HEK293 (cell line): ENCODE results near the gene KRT12.

Source experiments
- CTCF ChIA-PET: fragments of 350-600 bp; formaldehyde crosslinking; extraction: SDS; loops from one replicate; lab custom pipeline; 2021; ENCODE audit warnings: antibody characterized with exemption; lab: Yijun Ruan, JAX
- POLR2A ChIA-PET: fragments of 300-600 bp; formaldehyde crosslinking; extraction: SDS; loops from one replicate; lab custom pipeline; 2020; ENCODE audit warnings: antibody characterized with exemption, inconsistent platforms; lab: Yijun Ruan, JAX
- H3K27ac ChIP-seq: fragments of 200-500 bp; sonication (Bioruptor generic); 2 replicates; pipeline ENCODE4 v1.5.1; 2014; ENCODE audit warnings: low read depth, low read length, control low read depth, inconsistent platforms; ENCODE audit errors: extremely low read depth
- H3K36me3 ChIP-seq, 2 experiments: fragments of 200-500 bp in 1 of 2; sonication (Bioruptor generic) in 1 of 2; 1 replicate in 1 of 2; 2 replicates in 1 of 2; pipeline ENCODE4 v1.5.1; 2014 to 2017; ENCODE audit warnings: inconsistent platforms in 2 of 2, low read length in 2 of 2; ENCODE audit not compliant: control insufficient read depth in 2 of 2, insufficient read depth in 1 of 2
- H3K4me1 ChIP-seq: fragments of 200-500 bp; sonication (Bioruptor generic); 2 replicates; pipeline ENCODE4 v1.5.1; 2014; ENCODE audit warnings: mild to moderate bottlenecking, low read length, inconsistent platforms; ENCODE audit not compliant: control insufficient read depth, insufficient read depth
- H3K4me3 ChIP-seq: 2 replicates; pipeline ENCODE4 v1.5.1; 2011; ENCODE audit warnings: low read depth, mild to moderate bottlenecking, control low read depth, low read length, moderate library complexity
- H3K9me3 ChIP-seq: fragments of 200-500 bp; sonication (Bioruptor generic); 2 replicates; pipeline ENCODE4 v1.5.1; 2014; ENCODE audit warnings: low read depth, low read length, inconsistent platforms; ENCODE audit not compliant: control insufficient read depth, insufficient read depth
- GFI1B ChIP-seq: fragments of 450-650 bp; formaldehyde crosslinking; IDR thresholded peaks from 2 replicates; pipeline ENCODE4 v1.5.1; 2016; ENCODE audit warnings: missing biosample characterization, missing genetic modification characterization
- GLIS2 ChIP-seq: fragments of 450-650 bp; formaldehyde crosslinking; IDR thresholded peaks from 2 replicates; pipeline ENCODE4 v1.5.1; 2016; ENCODE audit warnings: missing biosample characterization, missing genetic modification characterization
- ZNF114 ChIP-seq: fragments of 450-650 bp; formaldehyde crosslinking; IDR thresholded peaks from 2 replicates; pipeline ENCODE4 v1.5.0; 2017; ENCODE audit warnings: missing biosample characterization, missing genetic modification characterization
- ZNF202 ChIP-seq: fragments of 450-650 bp; formaldehyde crosslinking; IDR thresholded peaks from 2 replicates; pipeline ENCODE4 v1.5.1; 2016; ENCODE audit warnings: missing biosample characterization, missing genetic modification characterization, borderline replicate concordance
- ZNF792 ChIP-seq: fragments of 450-650 bp; formaldehyde crosslinking; IDR thresholded peaks from 2 replicates; pipeline ENCODE4 v1.5.1; 2016; ENCODE audit warnings: missing biosample characterization, missing genetic modification characterization
- TF ChIP-seq, protein P1 (sequence below): fragments of 450-650 bp; formaldehyde crosslinking; IDR thresholded peaks from 2 replicates; pipeline ENCODE4 v1.5.1; 2016; ENCODE audit warnings: missing biosample characterization, missing genetic modification characterization, low read depth
- TF ChIP-seq, protein P2 (sequence below): fragments of 450-650 bp; formaldehyde crosslinking; IDR thresholded peaks from 2 replicates; pipeline ENCODE4; 2016; ENCODE audit warnings: missing biosample characterization, missing genetic modification characterization
- TF ChIP-seq, protein P3 (sequence below): fragments of 450-650 bp; formaldehyde crosslinking; conservative IDR thresholded peaks from 2 replicates; pipeline ENCODE4 v1.5.1; 2016; ENCODE audit warnings: low read depth, missing biosample characterization, missing genetic modification characterization
- TF ChIP-seq, protein P4 (sequence below): fragments of 450-650 bp; formaldehyde crosslinking; IDR thresholded peaks from 2 replicates; pipeline ENCODE4 v1.5.1; 2016; ENCODE audit warnings: missing biosample characterization, missing genetic modification characterization

The KRT12 gene

DNA sequence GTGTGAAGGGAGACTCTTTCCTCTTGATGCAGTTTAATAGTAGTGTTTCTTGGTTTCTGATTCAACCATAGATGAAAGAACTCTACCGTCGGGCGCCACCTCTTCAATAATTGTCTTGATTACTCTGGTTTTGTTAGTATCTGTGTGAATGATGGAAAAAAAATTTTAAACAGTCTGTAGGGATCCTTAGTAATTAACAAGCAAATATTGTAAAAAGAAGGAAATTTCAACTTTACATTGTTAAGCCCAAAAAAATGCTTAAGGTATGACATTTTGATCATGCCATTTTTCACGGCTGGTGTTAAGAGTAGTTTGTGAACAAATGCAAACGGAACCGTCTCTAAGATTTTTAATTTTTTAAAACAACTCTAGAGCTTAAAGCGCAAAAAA is 48.7 kb downstream of the KRT12 start:
- Histone ChIP-seq H3K27ac (peak overlapping the region; percentile 79), H3K9me3 (no peaks in the 10 kb centered on the region), H3K4me3 (peak overlapping the region; percentile 79), H3K36me3 (peaks cover 0 to 27% of the 10 kb centered on the region in 2 experiments; a peak in 1 of 3 replicates), H3K4me1 (peaks cover 2% of the 10 kb centered on the region; the same call in 1 of the 2 replicates)
- TF ChIP-seq ZNF202 (tag by site-specific recombination) (no peak), GFI1B (tag by site-specific recombination) (no peak), GLIS2 (tag by site-specific recombination) (no peak), ZNF792 (tag by site-specific recombination) (no peak)
- TF ChIP-seq, protein P1, sequence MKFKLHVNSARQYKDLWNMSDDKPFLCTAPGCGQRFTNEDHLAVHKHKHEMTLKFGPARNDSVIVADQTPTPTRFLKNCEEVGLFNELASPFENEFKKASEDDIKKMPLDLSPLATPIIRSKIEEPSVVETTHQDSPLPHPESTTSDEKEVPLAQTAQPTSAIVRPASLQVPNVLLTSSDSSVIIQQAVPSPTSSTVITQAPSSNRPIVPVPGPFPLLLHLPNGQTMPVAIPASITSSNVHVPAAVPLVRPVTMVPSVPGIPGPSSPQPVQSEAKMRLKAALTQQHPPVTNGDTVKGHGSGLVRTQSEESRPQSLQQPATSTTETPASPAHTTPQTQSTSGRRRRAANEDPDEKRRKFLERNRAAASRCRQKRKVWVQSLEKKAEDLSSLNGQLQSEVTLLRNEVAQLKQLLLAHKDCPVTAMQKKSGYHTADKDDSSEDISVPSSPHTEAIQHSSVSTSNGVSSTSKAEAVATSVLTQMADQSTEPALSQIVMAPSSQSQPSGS: no peak
- TF ChIP-seq, protein P2, sequence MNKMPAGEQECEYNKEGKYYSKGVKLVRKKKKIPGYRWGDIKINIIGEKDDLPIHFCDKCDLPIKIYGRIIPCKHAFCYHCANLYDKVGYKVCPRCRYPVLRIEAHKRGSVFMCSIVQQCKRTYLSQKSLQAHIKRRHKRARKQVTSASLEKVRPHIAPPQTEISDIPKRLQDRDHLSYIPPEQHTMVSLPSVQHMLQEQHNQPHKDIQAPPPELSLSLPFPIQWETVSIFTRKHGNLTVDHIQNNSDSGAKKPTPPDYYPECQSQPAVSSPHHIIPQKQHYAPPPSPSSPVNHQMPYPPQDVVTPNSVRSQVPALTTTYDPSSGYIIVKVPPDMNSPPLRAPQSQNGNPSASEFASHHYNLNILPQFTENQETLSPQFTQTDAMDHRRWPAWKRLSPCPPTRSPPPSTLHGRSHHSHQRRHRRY: no peak
- TF ChIP-seq, protein P3, sequence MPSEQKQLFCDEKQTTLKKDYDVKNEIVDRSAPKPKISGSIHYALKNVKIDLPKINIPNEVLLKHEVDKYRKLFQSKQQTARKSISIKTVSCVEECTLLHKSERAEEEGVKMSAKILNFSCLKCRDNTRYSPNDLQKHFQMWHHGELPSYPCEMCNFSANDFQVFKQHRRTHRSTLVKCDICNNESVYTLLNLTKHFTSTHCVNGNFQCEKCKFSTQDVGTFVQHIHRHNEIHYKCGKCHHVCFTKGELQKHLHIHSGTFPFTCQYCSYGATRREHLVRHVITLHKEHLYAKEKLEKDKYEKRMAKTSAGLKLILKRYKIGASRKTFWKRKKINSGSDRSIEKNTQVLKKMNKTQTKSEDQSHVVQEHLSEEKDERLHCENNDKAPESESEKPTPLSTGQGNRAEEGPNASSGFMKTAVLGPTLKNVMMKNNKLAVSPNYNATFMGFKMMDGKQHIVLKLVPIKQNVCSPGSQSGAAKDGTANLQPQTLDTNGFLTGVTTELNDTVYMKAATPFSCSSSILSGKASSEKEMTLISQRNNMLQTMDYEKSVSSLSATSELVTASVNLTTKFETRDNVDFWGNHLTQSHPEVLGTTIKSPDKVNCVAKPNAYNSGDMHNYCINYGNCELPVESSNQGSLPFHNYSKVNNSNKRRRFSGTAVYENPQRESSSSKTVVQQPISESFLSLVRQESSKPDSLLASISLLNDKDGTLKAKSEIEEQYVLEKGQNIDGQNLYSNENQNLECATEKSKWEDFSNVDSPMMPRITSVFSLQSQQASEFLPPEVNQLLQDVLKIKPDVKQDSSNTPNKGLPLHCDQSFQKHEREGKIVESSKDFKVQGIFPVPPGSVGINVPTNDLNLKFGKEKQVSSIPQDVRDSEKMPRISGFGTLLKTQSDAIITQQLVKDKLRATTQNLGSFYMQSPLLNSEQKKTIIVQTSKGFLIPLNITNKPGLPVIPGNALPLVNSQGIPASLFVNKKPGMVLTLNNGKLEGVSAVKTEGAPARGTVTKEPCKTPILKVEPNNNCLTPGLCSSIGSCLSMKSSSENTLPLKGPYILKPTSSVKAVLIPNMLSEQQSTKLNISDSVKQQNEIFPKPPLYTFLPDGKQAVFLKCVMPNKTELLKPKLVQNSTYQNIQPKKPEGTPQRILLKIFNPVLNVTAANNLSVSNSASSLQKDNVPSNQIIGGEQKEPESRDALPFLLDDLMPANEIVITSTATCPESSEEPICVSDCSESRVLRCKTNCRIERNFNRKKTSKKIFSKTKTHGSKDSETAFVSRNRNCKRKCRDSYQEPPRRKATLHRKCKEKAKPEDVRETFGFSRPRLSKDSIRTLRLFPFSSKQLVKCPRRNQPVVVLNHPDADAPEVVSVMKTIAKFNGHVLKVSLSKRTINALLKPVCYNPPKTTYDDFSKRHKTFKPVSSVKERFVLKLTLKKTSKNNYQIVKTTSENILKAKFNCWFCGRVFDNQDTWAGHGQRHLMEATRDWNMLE (tag by site-specific recombination): peak; percentile 82
- ChIA-PET POLR2A (interaction anchor here (0.6 to 2.1 kb wide), 10 partner anchors 9 to 1112 kb away, joined by 3 to 14 read pairs (median 4); partner anchors contain the start of genes KRT17 and ODAD4), CTCF (interaction anchor here (0.6 to 1.8 kb wide), 7 partner anchors 15 to 845 kb away, joined by 3 to 12 read pairs (median 6); no protein-coding TSS in a partner anchor)

DNA sequence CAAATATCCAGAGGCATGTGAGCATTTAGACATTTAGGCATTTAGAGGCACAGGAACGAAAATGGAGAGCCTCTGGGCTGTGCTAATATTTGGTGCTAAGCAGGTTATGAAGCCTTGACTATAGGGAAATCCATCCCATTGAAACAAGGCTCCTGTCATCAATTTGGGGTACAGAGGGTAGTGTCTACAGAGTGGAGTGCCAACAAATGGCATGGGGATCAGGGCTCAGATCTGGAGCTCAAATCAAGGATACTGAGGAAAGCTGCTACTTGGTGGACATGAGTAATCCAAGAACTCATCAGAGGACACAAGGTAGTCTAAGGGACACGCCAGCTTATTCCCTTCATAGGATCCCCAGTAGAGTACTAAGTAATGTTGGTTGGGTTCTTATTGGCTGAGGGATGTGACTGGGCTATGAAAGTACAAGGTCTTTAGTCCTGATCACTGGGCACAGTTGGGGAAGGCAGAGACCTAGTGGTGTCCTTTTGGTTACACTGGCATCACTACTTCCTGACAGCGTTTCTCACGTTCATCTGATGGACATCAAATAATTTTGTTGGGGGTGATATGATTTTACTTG is 49.8 kb downstream of the KRT12 start:
- POLR2A ChIA-PET: no interaction called here
- H3K4me1 ChIP-seq: peaks cover 2% of the 10 kb centered on the region; the same call in 1 of the 2 replicates

More for the DNA sequence above, 49.8 kb downstream of the KRT12 start:
- Histone ChIP-seq H3K9me3 (no peaks in the 10 kb centered on the region), H3K4me3 (no peak overlapping the region), H3K36me3 (peaks cover 0 to 24% of the 10 kb centered on the region in 2 experiments; a peak in 1 of 3 replicates), H3K27ac (no peak overlapping the region)
- CTCF ChIA-PET: interaction anchor here (0.9 to 1.0 kb wide), 4 partner anchors 92 to 848 kb away, joined by 3 to 6 read pairs (median 4); no protein-coding TSS in a partner anchor
- TF ChIP-seq, protein P2: no peak
- TF ChIP-seq ZNF114: no peak
- TF ChIP-seq, protein P4, sequence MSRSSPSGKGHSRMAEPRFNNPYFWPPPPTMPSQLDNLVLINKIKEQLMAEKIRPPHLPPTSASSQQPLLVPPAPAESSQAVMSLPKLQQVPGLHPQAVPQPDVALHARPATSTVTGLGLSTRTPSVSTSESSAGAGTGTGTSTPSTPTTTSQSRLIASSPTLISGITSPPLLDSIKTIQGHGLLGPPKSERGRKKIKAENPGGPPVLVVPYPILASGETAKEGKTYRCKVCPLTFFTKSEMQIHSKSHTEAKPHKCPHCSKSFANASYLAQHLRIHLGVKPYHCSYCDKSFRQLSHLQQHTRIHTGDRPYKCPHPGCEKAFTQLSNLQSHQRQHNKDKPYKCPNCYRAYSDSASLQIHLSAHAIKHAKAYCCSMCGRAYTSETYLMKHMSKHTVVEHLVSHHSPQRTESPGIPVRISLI (tag by site-specific recombination): no peak
